ENCODE data around the gene DHRS12. TPM values are rescaled to one million over a fixed set of nuclear protein-coding genes. Genes with fewer than 3 reads are reported as not detected.
A peak's percentile ranks its signal among the peaks of the same experiment; 100 is the strongest.

Gene DHRS12
- total RNA-seq, 1 donor from 2014 or later, result 11.3 TPM

DNA sequence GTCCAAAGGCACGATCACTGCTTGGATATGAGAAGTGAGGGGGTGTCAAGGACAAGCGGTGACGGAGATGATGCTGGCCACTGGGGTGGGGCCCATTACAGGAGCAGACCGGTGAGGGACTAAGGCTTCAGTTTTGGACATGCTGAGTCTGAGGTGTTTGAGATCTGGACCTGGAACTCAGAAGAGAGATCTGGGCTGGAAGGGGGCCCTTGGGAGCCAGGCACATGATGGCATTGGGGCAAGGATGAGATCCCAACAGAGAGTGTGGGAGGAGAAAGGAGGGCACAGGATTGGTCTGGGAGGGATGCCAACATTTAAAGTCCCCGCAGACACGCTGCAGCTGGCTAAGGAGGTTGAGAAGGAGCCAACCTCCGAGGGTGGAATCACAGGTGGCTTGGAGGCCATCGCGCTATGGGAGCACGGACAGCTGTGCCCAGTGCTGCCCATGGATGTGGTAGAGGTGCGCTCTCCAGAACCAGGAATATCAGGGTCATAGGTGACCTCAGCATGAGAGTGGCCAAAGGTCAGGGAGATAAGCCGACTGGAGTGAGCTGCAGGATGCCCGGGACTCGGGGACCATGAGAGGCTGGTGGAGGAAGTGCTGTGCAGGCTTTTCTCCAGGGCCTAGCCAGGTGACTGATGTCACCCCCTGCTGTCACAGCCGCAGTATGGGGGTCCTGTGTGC lies 21.8 kb downstream of the DHRS12 start:
- TF ChIP-seq, protein P1, sequence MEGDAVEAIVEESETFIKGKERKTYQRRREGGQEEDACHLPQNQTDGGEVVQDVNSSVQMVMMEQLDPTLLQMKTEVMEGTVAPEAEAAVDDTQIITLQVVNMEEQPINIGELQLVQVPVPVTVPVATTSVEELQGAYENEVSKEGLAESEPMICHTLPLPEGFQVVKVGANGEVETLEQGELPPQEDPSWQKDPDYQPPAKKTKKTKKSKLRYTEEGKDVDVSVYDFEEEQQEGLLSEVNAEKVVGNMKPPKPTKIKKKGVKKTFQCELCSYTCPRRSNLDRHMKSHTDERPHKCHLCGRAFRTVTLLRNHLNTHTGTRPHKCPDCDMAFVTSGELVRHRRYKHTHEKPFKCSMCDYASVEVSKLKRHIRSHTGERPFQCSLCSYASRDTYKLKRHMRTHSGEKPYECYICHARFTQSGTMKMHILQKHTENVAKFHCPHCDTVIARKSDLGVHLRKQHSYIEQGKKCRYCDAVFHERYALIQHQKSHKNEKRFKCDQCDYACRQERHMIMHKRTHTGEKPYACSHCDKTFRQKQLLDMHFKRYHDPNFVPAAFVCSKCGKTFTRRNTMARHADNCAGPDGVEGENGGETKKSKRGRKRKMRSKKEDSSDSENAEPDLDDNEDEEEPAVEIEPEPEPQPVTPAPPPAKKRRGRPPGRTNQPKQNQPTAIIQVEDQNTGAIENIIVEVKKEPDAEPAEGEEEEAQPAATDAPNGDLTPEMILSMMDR (conservative IDR thresholded peaks at IDR 0.05), result no peak
- no peaks in the 10 kb centered on the region for H3K27me3 Mint-ChIP-seq
- H3K27ac Mint-ChIP-seq, result peak overlapping the region; percentile 30
- no peaks in the 10 kb centered on the region for H3K9me3 Mint-ChIP-seq
- H3K4me3 Mint-ChIP-seq, result no peak overlapping the region
- DNase-seq (ENCODE audit: extremely low spot score, unreplicated experiment), result no peak
- peaks cover 3% of the 10 kb centered on the region for H3K36me3 Mint-ChIP-seq
- peaks cover 23% of the 10 kb centered on the region for H3K4me1 Mint-ChIP-seq (ENCODE audit: unreplicated experiment)

- H3K4me1 Mint-ChIP-seq (ENCODE audit: unreplicated experiment), result peaks cover 16% of the 10 kb centered on the region
- peak overlapping the region; percentile 30 for H3K27ac Mint-ChIP-seq
- no peak for DNase-seq (ENCODE audit: extremely low spot score, unreplicated experiment)
- TF ChIP-seq, protein P1 (conservative IDR thresholded peaks at IDR 0.05), result peak; percentile 49
- H3K36me3 Mint-ChIP-seq, result peaks cover 3% of the 10 kb centered on the region
- no peaks in the 10 kb centered on the region for H3K9me3 Mint-ChIP-seq
- H3K27me3 Mint-ChIP-seq, result no peaks in the 10 kb centered on the region
- no peak overlapping the region for H3K4me3 Mint-ChIP-seq
These were observed 22.5 kb downstream of the DHRS12 start for GRCh38 chr13:51781246-51782022.

DNA sequence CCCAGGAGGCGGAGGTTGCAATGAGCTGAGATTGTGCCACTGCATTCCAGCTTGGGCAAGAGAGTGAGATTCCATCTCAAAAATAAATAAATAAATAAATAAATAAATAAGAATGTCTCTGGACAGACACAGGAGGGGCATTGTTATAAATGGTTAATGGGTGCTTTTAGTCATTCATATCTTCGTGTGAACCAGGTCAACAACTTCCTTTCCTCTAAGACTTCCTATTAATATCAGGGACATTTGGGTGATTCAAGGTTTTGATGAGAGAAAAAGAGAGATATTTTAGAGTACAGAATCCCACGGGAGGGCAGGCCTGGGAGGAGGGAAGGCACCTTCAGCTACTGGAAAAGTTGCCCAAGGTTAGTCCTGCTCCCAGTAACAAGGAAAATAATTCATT lies 23.9 kb downstream of the DHRS12 start:
- TF ChIP-seq, protein P1 (conservative IDR thresholded peaks at IDR 0.05), result no peak
- Mint-ChIP-seq H3K4me1 (ENCODE audit: unreplicated experiment) (peaks cover 4% of the 10 kb centered on the region), H3K9me3 (no peaks in the 10 kb centered on the region), H3K4me3 (no peak overlapping the region), H3K27me3 (no peaks in the 10 kb centered on the region), H3K27ac (no peak overlapping the region), H3K36me3 (peaks cover 3% of the 10 kb centered on the region)
- no peak for DNase-seq (ENCODE audit: extremely low spot score, unreplicated experiment)

GRCh38 chr13:51778392-51778791 lies 25.6 kb downstream of the DHRS12 start:
- Mint-ChIP-seq H3K9me3 (no peaks in the 10 kb centered on the region), H3K27me3 (no peaks in the 10 kb centered on the region), H3K4me1 (ENCODE audit: unreplicated experiment) (no peaks in the 10 kb centered on the region), H3K4me3 (no peak overlapping the region), H3K36me3 (peaks cover 3% of the 10 kb centered on the region), H3K27ac (no peak overlapping the region)
- TF ChIP-seq, protein P1 (conservative IDR thresholded peaks at IDR 0.05), result no peak
- no peak for DNase-seq (ENCODE audit: extremely low spot score, unreplicated experiment)

DNA sequence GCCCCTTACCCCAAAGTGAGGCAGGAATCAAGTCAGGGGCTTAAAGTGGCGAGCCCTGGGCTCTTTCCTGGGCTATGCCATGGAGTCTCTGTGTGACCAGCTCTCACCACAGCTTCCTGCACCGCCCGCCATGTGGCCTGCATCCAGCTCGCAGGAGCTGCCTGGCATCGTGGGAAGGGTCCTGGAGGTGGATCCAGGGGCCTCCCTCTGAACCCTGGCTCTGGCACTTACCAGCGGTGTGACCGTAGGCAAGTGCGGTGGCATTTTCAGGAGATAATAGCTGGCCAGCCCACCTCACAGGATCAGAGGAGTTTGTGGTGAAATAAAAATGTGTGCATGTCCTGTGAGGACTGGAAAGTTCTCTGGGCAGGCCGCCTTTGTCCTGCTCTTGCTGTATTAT lies 26.0 kb downstream of the DHRS12 start:
- Mint-ChIP-seq H3K4me3 (no peak overlapping the region), H3K27ac (no peak overlapping the region), H3K36me3 (peaks cover 3% of the 10 kb centered on the region), H3K9me3 (no peaks in the 10 kb centered on the region), H3K27me3 (no peaks in the 10 kb centered on the region), H3K4me1 (ENCODE audit: unreplicated experiment) (no peaks in the 10 kb centered on the region)
- DNase-seq (ENCODE audit: extremely low spot score, unreplicated experiment), result no peak
- TF ChIP-seq, protein P1 (conservative IDR thresholded peaks at IDR 0.05), result no peak
